ENCODE results near the gene NUBPL.

- no peak for TF ChIP-seq CTCF (IDR thresholded peaks at IDR 0.05)
- TF ChIP-seq POLR2A (IDR thresholded peaks at IDR 0.05), result no peak
Measured at GRCh38 chr14:31582836-31583452, 21.7 kb downstream of the NUBPL start.

Measured in adrenal gland (tissue), 5 donors.